Neural progenitor cell (in vitro differentiated cells): ENCODE measurements around the gene FBXW8.

Experiments
- CTCF ChIP-seq: fragments of 200-600 bp; sonication (generic); IDR thresholded peaks from 2 replicates; pipeline ENCODE4 v1.5.1; 2017; ENCODE audit warnings: antibody characterized with exemption, mild to moderate bottlenecking
- EZH2 ChIP-seq: fragments of 200-600 bp; sonication (generic); IDR thresholded peaks from 2 replicates; pipeline ENCODE4 v1.6.1; 2017; ENCODE audit warnings: antibody characterized with exemption, mild to moderate bottlenecking, moderate library complexity

GRCh38 chr12:116892349-116893140, 18.2 kb upstream of the FBXW8 start:
- TF ChIP-seq CTCF = no peak
- no peak for TF ChIP-seq EZH2
